NCI-H2107 (cell line): Measurements from ENCODE around the gene OR2T10.
"Not testable (repeated sequence)": the region's sequence is repeated elsewhere in the genome, so short reads cannot be mapped to it uniquely, and the experiment has no call there.

Experiments
- DNase-seq: peaks from one replicate; lab custom pipeline; 2025; lab: John Stamatoyannopoulos, UW

The OR2T10 gene

DNA sequence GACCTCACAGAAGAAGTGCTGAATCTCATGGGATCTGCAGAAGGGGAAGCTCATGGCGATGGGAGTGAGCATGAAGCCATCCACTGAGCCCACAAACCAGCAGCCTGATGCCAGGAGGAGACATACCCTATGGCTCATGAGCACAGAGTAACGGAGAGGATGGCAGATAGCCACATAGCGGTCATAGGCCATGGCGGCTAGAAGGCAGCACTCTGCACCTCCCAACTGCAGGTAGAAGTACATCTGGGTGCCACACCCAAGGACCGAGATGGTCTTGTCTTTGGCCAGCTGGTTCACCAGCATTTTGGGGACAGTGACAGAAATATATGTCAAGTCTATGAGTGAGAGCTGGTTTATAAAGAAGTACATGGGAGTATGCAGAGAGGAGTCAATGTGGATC lies 4.3 kb downstream of the OR2T10 start:
- DNase-seq, result no peak

DNA sequence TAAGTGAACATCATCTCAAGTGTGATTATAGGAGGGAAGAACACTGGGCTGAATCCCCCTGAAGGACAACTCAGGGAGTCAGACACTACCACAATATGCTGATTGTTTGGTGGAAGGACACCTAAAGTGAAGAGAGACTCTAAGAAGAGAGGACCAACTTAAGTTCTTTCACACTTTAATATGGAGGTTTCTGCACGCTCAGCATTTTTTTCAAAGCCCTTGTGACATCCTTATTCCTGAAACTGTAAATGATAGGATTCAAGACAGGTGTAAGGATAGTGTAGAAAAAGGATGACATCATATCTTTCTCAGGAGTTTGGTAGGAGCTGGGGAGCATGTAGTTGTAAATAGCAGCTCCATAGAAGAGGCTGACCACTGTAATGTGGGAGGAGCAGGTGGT lies 4.8 kb downstream of the OR2T10 start:
- DNase-seq, result no peak

DNA sequence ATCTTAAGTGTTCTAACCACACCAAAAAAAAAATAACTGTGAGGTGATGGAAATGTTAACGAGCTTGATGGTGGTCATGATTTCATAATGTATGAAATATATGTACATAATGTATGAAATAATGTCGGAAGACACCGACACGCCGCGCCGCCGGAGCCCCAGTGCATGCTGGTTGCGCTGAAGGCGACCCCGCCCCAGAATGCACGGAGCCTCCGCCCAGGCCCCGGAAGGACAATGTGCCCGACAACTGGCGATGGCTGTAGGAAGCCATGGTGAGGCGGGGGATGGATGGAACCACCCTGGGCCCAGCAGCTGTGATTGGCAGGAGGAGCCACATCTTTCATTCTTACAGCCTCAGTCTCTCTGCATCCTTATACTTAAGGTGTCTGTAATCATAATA lies 7.4 kb downstream of the OR2T10 start:
- no peak for DNase-seq

DNA sequence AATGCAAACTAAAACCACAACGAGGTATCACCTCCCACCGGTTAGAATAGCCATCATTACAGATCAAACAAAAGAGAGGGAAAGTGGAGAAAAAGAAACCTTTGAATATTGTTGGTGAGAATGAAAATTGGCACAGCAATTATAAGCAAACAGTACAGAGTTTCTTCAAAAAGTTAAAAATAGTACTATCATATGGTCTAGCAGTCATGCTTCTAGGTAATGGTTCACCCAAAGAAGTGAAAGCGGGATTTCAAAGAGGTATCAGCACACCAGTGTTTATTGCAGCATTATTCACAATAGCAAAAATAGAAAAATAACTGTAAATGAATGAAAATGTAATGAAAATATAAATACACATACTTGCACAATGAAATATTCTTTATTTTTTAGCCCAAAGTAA lies 8.2 kb downstream of the OR2T10 start:
- DNase-seq, result no peak

DNA sequence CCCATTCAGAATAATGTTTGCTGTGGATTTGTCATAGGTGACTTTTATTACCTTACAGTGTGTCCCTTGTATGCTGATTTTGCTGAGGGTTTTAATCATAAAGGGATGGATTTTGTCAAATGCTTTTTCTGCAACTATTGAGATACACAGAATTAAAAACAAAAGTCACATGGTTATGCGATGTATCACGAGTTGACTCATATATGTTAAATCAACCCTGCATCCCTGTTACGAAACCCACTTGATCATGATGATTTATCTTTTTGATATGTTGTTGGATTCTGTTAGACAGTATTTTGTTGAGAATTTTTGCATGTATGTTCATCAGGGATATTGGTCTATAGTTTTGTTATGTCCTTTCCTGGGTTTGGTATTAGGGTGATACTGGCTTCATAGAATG lies 12.2 kb downstream of the OR2T10 start:
- DNase-seq, result no peak

DNA sequence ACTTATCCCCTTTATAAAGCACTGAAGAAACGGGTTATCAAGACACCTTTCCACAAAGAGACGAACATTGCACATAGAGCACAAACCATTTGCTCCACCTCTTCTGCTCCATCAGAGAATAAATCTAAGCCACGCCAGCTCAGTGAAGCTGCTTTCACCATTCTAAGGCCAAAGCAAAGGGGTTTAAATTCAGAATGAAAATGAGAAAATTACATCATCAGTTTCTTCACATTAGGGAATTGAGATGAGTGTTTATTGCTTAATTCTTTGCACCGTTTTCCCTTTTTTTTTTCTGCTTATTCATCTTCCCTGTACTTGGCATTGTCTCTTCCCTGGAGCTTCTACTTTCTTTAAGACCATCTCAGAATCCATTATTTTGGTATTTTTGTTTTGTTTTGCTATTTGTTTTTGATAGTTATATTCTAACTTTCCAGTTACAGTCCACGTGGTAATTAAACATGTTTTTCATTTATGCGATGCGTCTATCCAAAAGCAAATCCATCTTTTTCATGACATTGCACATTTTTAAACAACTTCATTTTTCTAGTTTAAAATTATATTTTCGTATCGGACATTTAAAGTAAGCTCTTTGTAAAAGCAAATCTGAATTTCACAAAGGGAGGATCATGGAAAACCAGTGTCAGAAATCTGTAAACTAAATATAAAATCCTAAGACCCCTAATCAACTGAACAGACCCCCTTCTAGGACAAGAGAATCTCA lies 21.1 kb downstream of the OR2T10 start:
- DNase-seq, result no peak

DNA sequence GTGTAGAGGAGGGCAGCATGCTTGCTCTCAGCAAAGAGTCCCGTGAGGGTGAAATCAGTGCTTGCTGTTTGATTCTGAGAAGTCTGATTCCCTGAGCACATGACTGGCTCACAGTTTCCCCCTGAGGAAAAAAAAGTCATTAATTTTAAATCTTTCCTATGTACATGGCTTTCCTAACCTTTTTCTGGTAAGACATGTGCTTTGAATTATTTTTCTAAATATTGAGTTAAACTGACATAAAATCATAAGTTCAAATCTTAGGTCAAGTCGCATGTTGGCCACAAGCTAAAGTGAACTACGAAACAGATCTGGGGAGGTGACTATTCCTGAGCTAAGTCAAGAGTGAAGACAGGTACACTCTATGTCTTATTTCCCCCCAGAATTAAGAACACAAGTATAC lies 22.8 kb downstream of the OR2T10 start, which contains the start of gene OR2T34:
Gene OR2T34 (minus strand): TSS at position 101 of the 400 bp plus-strand sequence. CDS start 0 bp downstream, at position 101.
- not testable (repeated sequence) for DNase-seq

DNA sequence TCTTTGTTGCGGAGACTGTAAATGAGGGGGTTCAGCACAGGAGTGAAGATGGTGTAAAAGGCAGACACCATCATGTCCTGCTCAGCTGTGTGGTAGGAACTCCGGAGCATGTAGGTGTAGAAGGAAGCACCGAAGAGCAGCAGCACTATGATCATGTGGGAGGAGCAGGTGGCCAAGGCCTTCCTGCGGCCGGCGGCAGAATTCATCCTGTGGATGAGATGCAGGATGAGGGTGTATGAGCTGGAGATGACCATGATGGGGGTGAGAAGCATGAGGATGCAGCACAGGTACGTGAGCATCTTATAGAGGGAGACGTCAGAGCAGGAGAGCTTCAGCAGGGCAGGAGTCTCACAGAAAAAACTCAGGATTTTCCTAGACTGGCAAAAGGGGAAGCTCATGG lies 23.6 kb downstream of the OR2T10 start:
- not testable (repeated sequence) for DNase-seq

DNA sequence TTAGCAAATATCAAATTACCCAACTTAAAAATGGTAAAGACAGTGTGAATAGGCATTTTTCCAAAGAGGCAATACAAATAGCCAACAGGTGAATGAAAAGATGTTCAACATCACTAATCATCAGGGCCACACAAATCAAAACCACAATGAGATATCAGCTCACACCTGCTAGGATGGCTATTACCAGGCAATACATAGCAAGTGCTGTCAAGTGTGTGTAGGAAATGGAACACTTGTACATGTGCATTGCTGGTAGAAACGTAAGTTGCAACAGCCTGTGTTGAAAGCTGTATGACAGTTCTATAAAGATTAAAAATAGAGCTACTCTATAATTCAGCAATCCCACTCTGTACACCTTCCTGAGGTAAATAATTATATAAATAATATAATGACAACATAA lies 25.5 kb downstream of the OR2T10 start:
- DNase-seq, result not testable (repeated sequence)

DNA sequence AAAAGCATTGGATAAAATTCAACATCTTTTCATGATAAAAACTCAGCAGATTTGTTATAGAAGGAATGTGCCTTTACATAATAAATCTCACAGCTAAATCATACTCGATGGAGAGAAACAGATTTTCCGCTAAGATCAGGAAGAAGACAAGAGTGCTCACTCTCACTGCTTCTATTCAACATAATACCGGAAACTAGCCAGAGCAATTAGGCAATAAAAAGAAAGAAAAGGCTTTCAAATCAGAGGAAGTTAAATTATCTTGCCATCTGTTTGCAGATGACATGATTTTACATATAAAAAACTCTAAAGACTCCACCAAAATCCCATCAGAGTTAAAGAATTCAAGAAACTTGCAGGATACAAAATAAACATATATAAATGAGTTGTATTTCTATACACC lies 26.7 kb downstream of the OR2T10 start:
- DNase-seq, result not testable (repeated sequence)

DNA sequence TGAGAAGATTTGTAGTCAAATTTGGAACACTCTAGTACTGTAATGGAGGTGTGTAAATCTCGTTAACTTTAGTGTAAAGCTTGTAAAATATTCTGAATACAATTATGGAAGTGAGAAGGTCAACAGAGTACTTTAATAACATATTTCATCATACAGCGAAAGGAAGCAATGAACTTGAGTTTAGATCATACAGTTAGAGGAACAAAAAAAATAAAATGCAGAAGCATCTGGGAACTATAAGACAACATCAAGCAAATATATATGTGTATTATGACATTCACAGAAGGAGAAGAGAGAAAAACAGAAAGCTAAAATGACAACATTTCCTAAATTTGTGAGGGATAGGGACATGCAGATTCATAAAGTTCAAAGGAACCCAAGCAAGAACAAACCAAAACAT lies 28.5 kb downstream of the OR2T10 start:
- not testable (repeated sequence) for DNase-seq

DNA sequence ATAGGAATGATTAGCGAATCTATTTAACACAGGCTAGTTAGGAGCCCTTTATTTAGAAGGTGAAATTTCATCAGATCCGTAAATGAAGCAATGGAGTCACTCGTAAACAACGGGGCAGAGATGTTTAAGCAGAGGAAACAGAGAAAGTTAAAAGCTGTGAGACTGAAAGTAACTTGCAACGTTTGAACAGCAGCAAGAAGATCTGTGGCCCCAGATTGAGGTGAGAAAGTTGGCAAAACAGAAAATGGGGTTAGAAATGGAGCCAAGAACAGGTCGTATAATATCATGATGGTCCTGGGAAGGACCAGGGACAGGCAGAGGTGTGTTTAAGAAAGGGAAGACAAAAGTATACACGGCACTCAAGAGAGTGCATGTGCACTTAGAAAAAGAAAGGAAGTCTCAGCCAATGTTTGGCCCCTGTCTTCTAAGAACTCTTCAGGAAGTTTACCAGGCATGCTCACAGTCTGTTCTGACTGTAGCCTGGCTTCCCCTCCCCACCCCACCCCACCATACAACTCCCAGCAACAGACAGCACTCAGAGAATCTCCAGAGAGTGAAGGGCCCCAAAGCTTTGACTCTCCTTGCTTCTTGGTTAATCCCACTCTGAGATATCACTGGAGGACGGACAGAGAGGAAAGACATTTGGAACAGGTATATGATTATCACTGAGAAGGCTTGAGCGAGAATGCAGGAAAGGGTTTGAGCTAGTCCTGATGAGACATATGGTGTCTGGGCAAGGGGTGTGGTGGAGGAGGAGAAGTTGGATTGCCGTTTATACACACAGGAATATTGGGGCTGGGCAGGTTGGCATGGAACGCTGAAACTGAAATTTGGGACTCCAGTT lies 31.7 kb downstream of the OR2T10 start:
- not testable (repeated sequence) for DNase-seq

DNA sequence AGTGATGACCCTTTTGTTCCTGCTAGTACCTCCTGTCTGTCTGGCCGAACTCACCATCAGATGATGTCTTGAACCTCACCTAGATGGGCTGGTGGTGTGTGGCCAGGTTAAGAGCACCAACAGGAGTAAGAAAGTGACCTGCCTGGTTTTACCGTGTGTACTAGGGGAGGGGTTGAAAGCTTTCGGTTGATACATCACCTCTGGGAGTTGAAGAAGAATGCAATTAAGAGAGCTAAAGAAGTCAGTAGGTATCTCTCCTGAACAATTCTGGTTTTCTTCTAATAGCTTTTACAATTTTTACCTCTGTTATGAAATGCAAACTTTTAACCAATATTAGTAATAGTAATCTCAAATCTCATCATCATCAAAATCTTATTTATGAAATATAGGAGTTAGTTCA lies 34.8 kb downstream of the OR2T10 start, which contains the start of gene OR2T29:
Gene OR2T29 (minus strand): TSS at position 101 of the 400 bp plus-strand sequence. CDS start 3,281 bp downstream, outside the sequence.
- not testable (repeated sequence) for DNase-seq

DNA sequence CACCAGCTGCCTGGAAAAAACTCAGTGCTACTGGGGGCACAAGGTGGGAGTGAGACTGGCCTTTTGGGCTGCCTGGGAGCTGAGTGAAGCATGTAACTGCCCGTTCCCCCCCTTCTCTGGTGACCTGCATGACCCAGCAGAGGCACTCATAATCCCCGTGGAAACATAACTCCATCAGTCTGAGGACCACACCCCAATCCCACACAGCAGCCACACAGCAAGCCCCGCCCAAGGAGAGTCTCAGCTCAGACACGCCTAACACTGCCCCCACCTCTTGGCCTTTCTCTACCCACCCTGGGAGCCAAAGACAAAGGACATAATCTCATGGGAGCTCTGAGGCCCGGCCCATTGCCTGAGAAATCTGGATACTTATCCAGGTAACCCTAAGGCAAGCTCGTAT lies 46.5 kb downstream of the OR2T10 start:
- not testable (repeated sequence) for DNase-seq

DNA sequence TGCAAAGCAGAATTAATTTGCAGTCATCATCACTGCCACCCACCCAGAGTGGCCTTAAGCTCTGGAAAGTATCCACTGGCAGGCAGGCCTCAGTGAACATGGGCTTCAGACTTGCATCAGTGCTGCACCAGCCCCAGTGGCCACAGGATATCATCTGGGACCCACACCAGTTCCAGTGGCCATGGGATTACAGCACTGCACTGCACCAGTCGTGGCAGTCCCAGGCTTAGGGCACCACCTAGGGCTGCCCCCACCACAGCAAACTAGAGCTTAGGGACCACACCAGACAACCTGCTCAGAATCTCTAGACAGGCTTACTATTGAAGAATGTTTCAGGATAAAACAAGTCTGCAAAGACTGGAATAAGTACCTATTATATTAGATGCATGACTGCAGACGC lies 50.1 kb downstream of the OR2T10 start:
- DNase-seq, result not testable (repeated sequence)
